Ovary (tissue), 3 donors: ENCODE data around the gene AIFM2.

ENCODE experiments used
- EP300 ChIP-seq: sonication (generic); formaldehyde crosslinking; IDR thresholded peaks from one replicate; pipeline ENCODE4 v1.6.1; 2017; ENCODE audit warnings: antibody characterized with exemption
- POLR2A ChIP-seq: fragments of 450-650 bp; IDR thresholded peaks from one replicate; pipeline ENCODE4 v1.6.1; 2017; ENCODE audit warnings: antibody characterized with exemption, mild to moderate bottlenecking, moderate library complexity
- TF ChIP-seq, protein P1 (sequence below), 3 donors: fragments of 450-650 bp in 2 of 3; fragments of 200-600 bp in 1 of 3; IDR thresholded peaks; one replicate each; pipeline versions ENCODE4 v1.5.1 to v1.8.0; 2016 to 2022; ENCODE audit warnings: antibody characterized with exemption in 3 of 3, mild to moderate bottlenecking in 1 of 3
- donor health status: DM: no; HTN: no; CAD: no.

DNA sequence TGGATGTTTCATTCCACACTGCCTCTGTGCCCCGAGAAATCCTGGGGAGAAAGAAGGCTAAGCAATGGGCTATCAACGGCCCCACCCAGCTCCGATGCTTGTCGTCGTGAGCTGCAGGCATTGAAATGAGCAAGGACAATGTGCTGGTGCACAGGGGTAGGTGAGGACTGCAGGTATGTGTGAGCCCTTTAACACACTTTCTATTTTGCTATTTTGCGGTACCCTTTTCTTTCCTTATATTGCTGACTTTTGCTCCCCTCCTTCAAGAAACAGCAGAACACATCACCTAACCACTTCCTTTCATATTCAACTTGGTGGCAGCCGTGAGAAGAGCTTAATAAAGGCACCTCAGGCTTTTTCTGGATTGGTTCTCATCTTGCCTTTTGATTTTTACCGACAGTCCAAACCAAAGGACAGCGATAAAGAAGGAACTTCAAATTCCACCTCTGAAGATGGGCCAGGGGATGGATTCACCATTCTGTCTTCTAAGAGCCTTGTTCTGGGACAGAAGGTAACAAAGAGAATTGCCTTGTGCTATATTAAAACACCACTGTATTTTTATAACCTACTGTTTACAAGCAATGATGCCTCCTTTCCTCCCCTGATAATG, 39.2 kb downstream of the AIFM2 start:
- TF ChIP-seq, protein P1, sequence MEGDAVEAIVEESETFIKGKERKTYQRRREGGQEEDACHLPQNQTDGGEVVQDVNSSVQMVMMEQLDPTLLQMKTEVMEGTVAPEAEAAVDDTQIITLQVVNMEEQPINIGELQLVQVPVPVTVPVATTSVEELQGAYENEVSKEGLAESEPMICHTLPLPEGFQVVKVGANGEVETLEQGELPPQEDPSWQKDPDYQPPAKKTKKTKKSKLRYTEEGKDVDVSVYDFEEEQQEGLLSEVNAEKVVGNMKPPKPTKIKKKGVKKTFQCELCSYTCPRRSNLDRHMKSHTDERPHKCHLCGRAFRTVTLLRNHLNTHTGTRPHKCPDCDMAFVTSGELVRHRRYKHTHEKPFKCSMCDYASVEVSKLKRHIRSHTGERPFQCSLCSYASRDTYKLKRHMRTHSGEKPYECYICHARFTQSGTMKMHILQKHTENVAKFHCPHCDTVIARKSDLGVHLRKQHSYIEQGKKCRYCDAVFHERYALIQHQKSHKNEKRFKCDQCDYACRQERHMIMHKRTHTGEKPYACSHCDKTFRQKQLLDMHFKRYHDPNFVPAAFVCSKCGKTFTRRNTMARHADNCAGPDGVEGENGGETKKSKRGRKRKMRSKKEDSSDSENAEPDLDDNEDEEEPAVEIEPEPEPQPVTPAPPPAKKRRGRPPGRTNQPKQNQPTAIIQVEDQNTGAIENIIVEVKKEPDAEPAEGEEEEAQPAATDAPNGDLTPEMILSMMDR (IDR thresholded peaks at IDR 0.05), result no peak
- TF ChIP-seq POLR2A, result no peak
- no peak for TF ChIP-seq EP300
